ENCODE data around the gene COMMD7. TPM values are rescaled to one million over a fixed set of nuclear protein-coding genes. Genes with fewer than 3 reads are reported as not detected.

COMMD7 gene
- total and polyA plus RNA-seq, 9 of the 15 experiments (the other 6 are each of a cell fraction or from before 2014, with no cell fraction given): 11.9 to 69.1 (median 34.7) TPM

- TF ChIP-seq ZBTB5 (IDR thresholded peaks at IDR 0.05): no peak
- TF ChIP-seq THAP12 (CRISPR knock-in tag; IDR thresholded peaks at IDR 0.05): no peak
- no peak for TF ChIP-seq ELF2 (CRISPR knock-in tag; IDR thresholded peaks at IDR 0.05)
- TF ChIP-seq EZH2 (IDR thresholded peaks at IDR 0.05; ENCODE audit: borderline replicate concordance, low read depth, low read length): no peak
- TF ChIP-seq RBM15 (IDR thresholded peaks at IDR 0.05; ENCODE audit: insufficient read depth, low read length): no peak
- TF ChIP-seq U2AF1 (optimal IDR thresholded peaks at IDR 0.05; ENCODE audit: low read depth, low read length): no peak
- no peak for TF ChIP-seq KDM4B (IDR thresholded peaks at IDR 0.05; ENCODE audit: borderline replicate concordance in 2 of 2, low read depth in 1 of 2)
- no peak for TF ChIP-seq HMG20B (CRISPR knock-in tag; IDR thresholded peaks at IDR 0.05)
- peak; percentile 42; the same call in 1 of the 2 replicates for TF ChIP-seq EP300 (IDR thresholded peaks at IDR 0.05; ENCODE audit: low read length)
- no peak for TF ChIP-seq CREB3L1 (IDR thresholded peaks at IDR 0.05; ENCODE audit: borderline replicate concordance, low read depth)
- TF ChIP-seq FOXP4 (CRISPR knock-in tag; IDR thresholded peaks at IDR 0.05; ENCODE audit: borderline replicate concordance): 0 out of 2 replicates have a peak, but pooled peaks have one; percentile 45
- no peak for TF ChIP-seq KLF1 (tag; IDR thresholded peaks at IDR 0.05)
- TF ChIP-seq NR2C2 (CRISPR knock-in tag; IDR thresholded peaks at IDR 0.05): no peak
- no peak for TF ChIP-seq NR2C2 (tag; IDR thresholded peaks at IDR 0.05)
- TF ChIP-seq MAX (CRISPR knock-in tag; IDR thresholded peaks at IDR 0.05): no peak
- TF ChIP-seq ZNF146 (CRISPR knock-in tag; IDR thresholded peaks at IDR 0.05; ENCODE audit: unreplicated experiment): no peak
- peak; percentile 39; the same call in 1 of the 2 replicates for TF ChIP-seq ESRRA (IDR thresholded peaks at IDR 0.05; ENCODE audit: borderline replicate concordance, low read depth)
- TF ChIP-seq MCM3 (IDR thresholded peaks at IDR 0.05): no peak
- no peak for TF ChIP-seq ZNF668 (CRISPR knock-in tag; IDR thresholded peaks at IDR 0.05)
- no peak for TF ChIP-seq RBM14 (IDR thresholded peaks at IDR 0.05; ENCODE audit: borderline replicate concordance, insufficient read depth, low read depth, low read length)
Observed at GRCh38 chr20:32652739-32653526, 90.3 kb downstream of the COMMD7 start (continued).
